Measurements from ENCODE around the gene NAGS. TPM values are rescaled to one million over a fixed set of nuclear protein-coding genes. Genes with fewer than 3 reads are reported as not detected.
A peak's percentile ranks its signal among the peaks of the same experiment; 100 is the strongest.
"Not testable (repeated sequence)": the region's sequence is repeated elsewhere in the genome, so short reads cannot be mapped to it uniquely, and the experiment has no call there.

NAGS gene
- total RNA-seq, 1 donor from 2014 or later, result 0.41 TPM

DNA sequence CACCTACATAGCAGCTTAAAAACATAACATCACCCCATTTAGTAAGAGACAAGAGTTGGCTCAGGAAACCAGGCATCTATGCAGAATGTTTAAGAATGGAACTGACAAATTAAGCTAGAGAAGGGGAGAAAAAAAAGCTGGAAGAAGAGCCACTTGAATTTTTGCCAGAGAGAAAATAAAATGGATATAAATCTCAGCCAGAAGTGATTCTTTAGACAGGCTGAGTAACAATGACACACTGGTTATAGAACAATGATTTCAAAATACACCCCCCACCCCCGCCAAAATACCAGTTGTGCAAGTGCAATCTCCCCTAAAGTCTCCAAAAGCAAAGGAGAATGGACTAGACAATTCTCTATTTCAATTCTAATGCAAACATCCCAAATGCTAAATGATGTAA, 39.6 kb downstream of the NAGS start:
- DNase-seq, result no peak

DNA sequence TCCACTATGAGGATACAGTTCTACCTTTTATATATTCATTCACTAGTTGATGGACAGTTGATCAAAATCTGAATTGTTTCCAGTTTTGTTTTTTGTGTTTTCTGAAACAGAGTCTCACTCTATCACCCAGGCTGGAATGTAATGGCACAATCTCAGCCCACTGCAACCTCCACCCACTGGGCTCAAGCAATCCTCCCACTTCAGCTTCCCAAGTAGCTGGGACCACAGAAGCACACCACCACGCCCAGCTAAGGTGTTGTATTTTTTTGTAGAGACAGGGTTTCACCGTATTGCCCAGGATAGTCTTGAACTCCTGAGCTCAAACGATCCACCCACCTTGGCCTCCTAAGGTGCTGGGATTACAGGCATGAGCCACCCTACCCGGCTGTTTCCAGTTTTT, 41.1 kb downstream of the NAGS start:
- DNase-seq, result no peak

- DNase-seq, result not testable (repeated sequence)
Measured at GRCh38 chr17:44046893-44047292, 42.5 kb downstream of the NAGS start.

DNA sequence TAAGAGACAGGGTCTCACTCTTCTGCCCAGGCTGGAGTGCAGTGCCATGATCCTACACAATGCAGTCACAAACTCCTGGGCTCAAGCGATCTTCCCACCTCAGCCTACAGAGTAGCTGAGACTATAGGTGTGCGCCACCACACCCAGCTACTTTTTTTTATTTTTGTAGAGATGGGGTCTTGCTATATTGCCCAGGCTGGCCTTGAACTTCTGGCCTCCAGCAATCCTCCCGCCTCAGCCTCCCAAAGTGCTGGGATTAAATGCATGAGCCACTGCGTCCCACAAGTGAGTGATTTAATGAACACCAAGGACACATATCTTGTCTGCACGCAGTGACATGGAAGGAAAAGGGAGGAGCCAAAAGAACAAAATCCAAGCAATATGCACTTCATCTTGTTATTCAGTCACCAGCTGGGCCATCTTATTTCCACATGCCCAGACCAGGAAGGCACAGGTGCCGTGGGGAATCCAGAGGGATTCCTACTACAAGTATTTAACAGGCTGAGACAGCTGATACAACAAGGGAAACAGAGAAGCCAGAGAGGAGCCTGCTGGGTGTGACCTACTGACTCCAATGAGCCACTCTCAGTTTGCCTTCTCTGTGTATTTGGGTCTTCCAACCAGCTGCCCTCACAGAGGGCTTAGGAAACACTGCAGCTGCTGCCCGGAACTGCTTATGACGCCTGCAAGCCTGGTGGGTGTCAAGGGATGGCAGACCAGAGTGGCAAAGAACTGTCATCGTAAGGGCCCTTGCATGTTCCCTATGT, 45.1 kb downstream of the NAGS start:
- DNase-seq, result peak; percentile 93

GRCh38 chr17:44053125-44053872, 48.9 kb downstream of the NAGS start:
- DNase-seq, result no peak

Small RNA genes within 50 kb of the gene (small RNA-seq; reads per million reads assigned to genes)
- not detected for gene RF00012 (ENCODE audit: low replicate concordance)

Other genes with a start within 250 kb of the NAGS start
- not detected for gene SOST, start 245.8 kb upstream of the NAGS start, total RNA-seq
- gene DUSP3, start 225.6 kb upstream of the NAGS start, total RNA-seq, result 80.3 TPM
- gene CFAP97D1, start 224.2 kb upstream of the NAGS start, total RNA-seq, result not detected
- gene MPP3, start 171.5 kb upstream of the NAGS start, total RNA-seq, result 6.8 TPM
- gene CD300LG, start 157.4 kb upstream of the NAGS start, total RNA-seq, result 2.5 TPM
- 4.6 TPM for gene MPP2, start 97.1 kb upstream of the NAGS start, total RNA-seq
- not detected for gene PPY, start 62.1 kb upstream of the NAGS start, total RNA-seq
- not detected for gene PYY, start 50.7 kb upstream of the NAGS start, total RNA-seq
- 45.3 TPM for gene TMEM101, start 10.3 kb downstream of the NAGS start, total RNA-seq
- gene LSM12, start 62.0 kb downstream of the NAGS start, total RNA-seq, result 22.6 TPM
- gene G6PC3, start 66.1 kb downstream of the NAGS start, total RNA-seq, result 7.8 TPM
- gene HDAC5, start 119.0 kb downstream of the NAGS start, total RNA-seq, result 127 TPM
- gene HROB, start 137.3 kb downstream of the NAGS start, total RNA-seq, result 0.82 TPM
- gene ASB16, start 166.1 kb downstream of the NAGS start, total RNA-seq, result 18.0 TPM
- gene TMUB2, start 182.3 kb downstream of the NAGS start, total RNA-seq, result 29.6 TPM
- gene ATXN7L3, start 195.3 kb downstream of the NAGS start, total RNA-seq, result 34.5 TPM
- gene UBTF, start 215.1 kb downstream of the NAGS start, total RNA-seq, result 85.4 TPM